ENCODE results near the gene ANGPTL8.
A peak's percentile ranks its signal among the peaks of the same experiment; 100 is the strongest.

The ANGPTL8 gene

DNA sequence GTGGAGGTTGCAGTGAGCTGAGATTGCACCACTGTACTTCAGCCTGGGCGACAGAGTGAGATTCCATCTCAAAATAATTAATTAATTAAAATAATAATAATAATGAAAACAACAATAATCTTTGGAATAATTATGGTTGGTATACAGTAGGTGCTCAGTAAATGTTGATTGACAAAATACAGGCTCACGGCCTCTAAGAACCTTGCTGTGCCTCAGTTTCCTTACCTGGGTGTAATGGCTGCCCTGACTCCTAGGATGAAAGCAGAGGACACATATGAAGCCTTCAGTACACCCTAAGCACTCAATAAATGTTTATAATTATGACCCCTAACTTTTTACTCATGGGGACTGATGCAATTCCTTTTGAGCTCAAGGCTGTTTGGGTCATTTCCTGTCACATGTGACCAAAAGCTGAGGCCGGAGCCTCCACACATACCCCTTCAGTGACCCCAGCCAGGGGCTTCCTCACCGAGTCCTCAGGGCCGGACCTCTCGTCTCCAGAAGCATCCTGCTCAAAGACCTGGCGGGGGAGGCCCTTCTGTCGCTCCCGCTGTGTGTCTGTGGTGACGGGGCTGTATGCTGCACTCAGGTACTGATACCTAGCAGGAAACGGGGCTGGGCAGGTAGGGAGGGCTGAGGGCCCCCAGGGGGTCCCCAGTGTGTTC lies 12.4 kb downstream of the ANGPTL8 start:
- no peak overlapping the region for H3K4me3 ChIP-seq (ENCODE audit: low read depth, low read length)
- TF ChIP-seq, protein P1, sequence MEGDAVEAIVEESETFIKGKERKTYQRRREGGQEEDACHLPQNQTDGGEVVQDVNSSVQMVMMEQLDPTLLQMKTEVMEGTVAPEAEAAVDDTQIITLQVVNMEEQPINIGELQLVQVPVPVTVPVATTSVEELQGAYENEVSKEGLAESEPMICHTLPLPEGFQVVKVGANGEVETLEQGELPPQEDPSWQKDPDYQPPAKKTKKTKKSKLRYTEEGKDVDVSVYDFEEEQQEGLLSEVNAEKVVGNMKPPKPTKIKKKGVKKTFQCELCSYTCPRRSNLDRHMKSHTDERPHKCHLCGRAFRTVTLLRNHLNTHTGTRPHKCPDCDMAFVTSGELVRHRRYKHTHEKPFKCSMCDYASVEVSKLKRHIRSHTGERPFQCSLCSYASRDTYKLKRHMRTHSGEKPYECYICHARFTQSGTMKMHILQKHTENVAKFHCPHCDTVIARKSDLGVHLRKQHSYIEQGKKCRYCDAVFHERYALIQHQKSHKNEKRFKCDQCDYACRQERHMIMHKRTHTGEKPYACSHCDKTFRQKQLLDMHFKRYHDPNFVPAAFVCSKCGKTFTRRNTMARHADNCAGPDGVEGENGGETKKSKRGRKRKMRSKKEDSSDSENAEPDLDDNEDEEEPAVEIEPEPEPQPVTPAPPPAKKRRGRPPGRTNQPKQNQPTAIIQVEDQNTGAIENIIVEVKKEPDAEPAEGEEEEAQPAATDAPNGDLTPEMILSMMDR (IDR thresholded peaks at IDR 0.05; ENCODE audit: insufficient read depth, low read depth, low read length, missing control alignments): no peak
- no peak for DNase-seq (ENCODE audit: low read depth)

DNA sequence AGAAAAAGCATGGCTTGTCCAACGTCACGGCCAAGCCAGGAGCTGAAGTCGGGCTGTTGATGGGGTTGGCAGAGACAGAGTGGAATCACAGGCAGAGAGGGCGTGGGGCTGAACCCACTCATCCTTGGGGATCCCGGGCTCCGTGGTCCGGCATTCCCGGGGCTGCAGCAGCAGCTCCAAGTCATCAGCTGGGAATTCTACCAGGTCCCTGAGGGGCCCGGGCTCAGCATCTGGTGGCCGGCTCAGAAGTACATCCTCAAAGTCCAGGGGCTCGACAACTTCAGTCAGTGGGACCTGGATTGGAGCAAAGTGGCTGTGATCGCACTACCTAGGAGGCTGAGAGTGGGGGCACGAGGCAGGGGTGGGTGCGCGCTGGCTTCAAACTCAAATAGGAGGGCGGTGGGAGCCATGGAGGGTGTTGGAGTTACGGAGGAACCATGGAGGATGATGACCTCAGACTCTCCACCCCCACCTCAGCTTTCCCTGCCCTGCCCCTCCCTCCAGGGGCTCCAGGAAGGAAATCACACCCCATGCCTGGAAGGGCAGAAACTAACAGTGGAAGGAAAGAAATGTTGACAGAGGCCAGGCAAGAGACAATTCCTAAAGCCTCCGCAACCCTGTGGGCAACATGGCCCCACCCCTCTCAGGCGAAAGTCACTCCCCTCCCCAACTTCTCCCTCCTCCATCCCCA lies 13.4 kb downstream of the ANGPTL8 start:
- TF ChIP-seq, protein P1 (IDR thresholded peaks at IDR 0.05; ENCODE audit: insufficient read depth, low read depth, low read length, missing control alignments): no peak

DNA sequence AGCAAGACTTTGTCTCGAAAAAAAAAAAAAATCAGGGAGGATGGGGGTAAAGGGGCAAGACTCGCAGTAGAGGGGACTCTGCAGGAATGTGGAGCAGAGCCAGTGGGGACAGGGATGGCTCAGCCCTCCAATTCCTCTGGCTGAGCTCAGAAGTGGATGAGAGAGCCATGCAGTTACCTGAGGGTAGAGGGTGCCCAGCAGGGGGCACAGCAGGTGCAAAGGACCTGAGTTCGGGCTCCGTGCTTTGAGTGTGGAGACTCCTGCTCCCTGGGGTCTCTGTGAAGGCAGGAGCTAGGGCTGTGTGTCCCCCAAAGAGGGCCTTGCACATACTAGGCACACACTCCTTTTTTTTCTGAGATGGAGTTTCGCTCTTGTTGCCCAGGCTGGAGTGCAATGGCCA lies 15.2 kb downstream of the ANGPTL8 start:
- TF ChIP-seq, protein P1 (IDR thresholded peaks at IDR 0.05; ENCODE audit: insufficient read depth, low read depth, low read length, missing control alignments): peak; percentile 19
- no peak for DNase-seq (ENCODE audit: low read depth)
- H3K4me3 ChIP-seq (ENCODE audit: low read depth, low read length): no peak overlapping the region

More for the DNA sequence above, 13.4 kb downstream of the ANGPTL8 start:
- H3K4me3 ChIP-seq (ENCODE audit: low read depth, low read length): no peak overlapping the region
- DNase-seq (ENCODE audit: low read depth): no peak

DNA sequence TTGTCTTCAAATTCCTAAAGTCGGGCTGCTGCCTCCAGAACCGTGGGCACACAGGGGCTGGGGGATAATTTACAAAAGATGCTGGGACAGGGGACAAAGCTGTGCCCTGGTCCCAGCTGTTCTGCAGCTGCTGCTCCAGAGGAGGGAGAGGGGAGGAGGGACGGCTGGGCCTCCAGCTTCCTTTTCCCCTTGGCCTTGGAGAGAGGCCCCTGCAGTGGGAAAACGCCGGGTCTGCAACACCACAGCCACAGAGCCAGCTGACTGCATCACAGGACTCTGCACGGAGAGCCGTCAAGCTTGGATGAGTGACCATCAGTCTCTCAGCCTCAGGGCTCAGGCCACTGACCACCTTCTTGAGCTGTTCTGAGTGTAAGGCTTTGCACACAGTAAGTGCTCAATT lies 16.8 kb downstream of the ANGPTL8 start:
- DNase-seq (ENCODE audit: low read depth): no peak
- TF ChIP-seq, protein P1 (IDR thresholded peaks at IDR 0.05; ENCODE audit: insufficient read depth, low read depth, low read length, missing control alignments): no peak
- H3K4me3 ChIP-seq (ENCODE audit: low read depth, low read length): no peak overlapping the region

DNA sequence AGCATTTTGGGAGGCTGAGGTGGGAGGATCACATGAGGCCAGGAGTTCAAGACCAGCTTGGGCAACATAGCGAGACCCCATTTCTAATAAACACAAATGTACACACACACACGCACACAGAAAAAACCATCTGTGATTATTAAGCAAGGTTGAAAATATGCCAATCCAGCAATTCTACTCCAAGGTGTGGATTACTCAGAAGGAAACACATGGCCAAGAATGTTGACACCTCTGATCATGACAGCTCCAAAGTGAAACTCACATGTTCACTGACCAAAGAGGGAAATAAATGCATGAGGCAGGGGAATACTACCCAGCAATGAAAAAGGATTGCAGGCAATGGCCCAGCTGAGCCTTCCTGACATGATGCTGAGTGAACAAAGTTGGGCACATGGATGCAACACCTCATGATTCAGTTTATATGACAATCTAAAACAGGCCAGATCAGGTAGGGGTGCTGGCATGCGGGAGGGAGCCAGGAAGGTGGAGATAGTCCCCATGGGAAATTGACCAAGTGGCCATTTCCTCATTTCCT lies 18.5 kb downstream of the ANGPTL8 start:
- TF ChIP-seq, protein P1 (IDR thresholded peaks at IDR 0.05; ENCODE audit: insufficient read depth, low read depth, low read length, missing control alignments): no peak
- no peak overlapping the region for H3K4me3 ChIP-seq (ENCODE audit: low read depth, low read length)
- DNase-seq (ENCODE audit: low read depth): no peak

DNA sequence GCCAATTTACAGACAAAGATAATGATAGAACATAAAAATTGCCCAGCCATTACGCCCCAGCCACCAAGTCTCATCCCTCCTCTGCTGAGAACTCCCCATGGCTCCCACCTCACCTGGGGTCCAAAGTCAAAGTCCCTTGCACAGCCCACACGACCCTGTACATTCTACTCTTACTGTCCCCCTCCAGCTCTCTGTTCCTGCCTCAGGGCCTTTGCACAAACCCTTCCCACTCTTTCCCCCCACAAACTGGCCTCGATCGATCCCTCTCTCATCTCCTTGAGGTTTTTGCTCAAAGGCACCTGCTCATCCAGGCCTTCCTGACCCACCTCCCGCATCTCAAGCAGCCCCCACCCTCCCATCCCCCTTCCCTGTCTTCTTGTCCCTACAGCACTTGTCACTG lies 21.6 kb downstream of the ANGPTL8 start:
- no peak overlapping the region for H3K4me3 ChIP-seq (ENCODE audit: low read depth, low read length)
- DNase-seq (ENCODE audit: low read depth): no peak

More for the DNA sequence above, 21.6 kb downstream of the ANGPTL8 start:
- TF ChIP-seq, protein P1 (IDR thresholded peaks at IDR 0.05; ENCODE audit: insufficient read depth, low read depth, low read length, missing control alignments): no peak

Measured in GM12865 (cell line).